Measurements from ENCODE around the gene TTLL5.

TTLL5 gene

DNA sequence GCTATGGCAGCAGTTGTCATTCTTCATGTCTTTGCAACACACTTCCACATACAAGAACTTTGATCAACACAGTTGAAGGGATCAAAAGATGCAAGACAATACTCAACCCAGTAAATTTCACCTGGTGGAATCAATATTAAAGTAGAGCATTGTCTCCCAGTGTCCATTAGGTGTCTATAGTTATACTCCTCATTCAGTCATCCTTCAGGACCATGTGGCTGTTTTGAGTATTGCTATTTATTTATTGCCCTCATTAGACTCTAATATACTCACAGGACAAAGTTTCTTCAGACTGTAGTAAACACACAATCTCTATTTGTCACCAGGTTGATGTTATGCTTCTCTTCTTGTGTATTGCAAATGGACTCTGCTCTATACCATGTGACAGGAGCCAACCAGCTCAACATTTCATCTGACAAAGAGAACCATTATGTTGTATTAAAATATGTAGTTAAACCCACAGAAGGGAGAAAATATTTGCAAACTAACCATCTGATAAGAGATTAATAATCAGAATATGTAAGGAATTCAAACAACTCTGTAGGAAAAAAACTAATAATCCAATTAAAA, 174.2 kb downstream of the TTLL5 start:
- no peak overlapping the region for H4K91ac ChIP-seq (ENCODE audit: low read depth, low read length, poor library complexity)
- H3K4me1 ChIP-seq (ENCODE audit: control insufficient read depth in 2 of 2, insufficient read depth in 1 of 2, low read depth in 1 of 2, low read length in 2 of 2), result no peaks in the 10 kb centered on the region
- H3K27me3 ChIP-seq (ENCODE audit: control insufficient read depth in 3 of 3, insufficient read depth in 3 of 3, low read depth in 1 of 3, low read length in 3 of 3), result no peaks in the 10 kb centered on the region
- H3K4me3 ChIP-seq (ENCODE audit: low read length in 2 of 2), result no peak overlapping the region
- H2AFZ ChIP-seq (ENCODE audit: low read length), result no peak overlapping the region
- no peak overlapping the region for H3K4me2 ChIP-seq (ENCODE audit: insufficient read depth, low read length, poor library complexity, severe bottlenecking)
- H3K9ac ChIP-seq (ENCODE audit: low read depth, low read length, poor library complexity), result no peak overlapping the region
- H3K9me3 ChIP-seq (replicated peaks in 1 of 2; ENCODE audit: control insufficient read depth in 2 of 2, insufficient read depth in 1 of 2, low read depth in 1 of 2, low read length in 2 of 2), result no peaks in the 10 kb centered on the region
- H2AK5ac ChIP-seq (ENCODE audit: low read depth, low read length), result no peak overlapping the region
- H3K79me1 ChIP-seq (ENCODE audit: low read depth, low read length), result no peaks in the 10 kb centered on the region
- no peak overlapping the region for H3K18ac ChIP-seq (ENCODE audit: low read length)
- no peak overlapping the region for H3K4ac ChIP-seq (ENCODE audit: low read length)
- H2BK120ac ChIP-seq (ENCODE audit: low read depth, low read length), result no peak overlapping the region
- no peak overlapping the region for H2BK5ac ChIP-seq (ENCODE audit: low read length)
- no peak for DNase-seq (ENCODE audit: low spot score)
- H2BK15ac ChIP-seq (ENCODE audit: low read length), result no peak overlapping the region
- H3K36me3 ChIP-seq (replicated peaks in 1 of 2; ENCODE audit: control insufficient read depth in 2 of 2, insufficient read depth in 2 of 2, low read length in 2 of 2), result peaks cover 2 to 51% of the 10 kb centered on the region in 2 donors
- no peak overlapping the region for H3K23ac ChIP-seq (ENCODE audit: low read depth, low read length, poor library complexity)
- no peak overlapping the region for H3K14ac ChIP-seq (ENCODE audit: low read length)
- no peak overlapping the region for H4K8ac ChIP-seq (ENCODE audit: low read depth, low read length)
- H2BK12ac ChIP-seq (ENCODE audit: low read length), result no peak overlapping the region
- no peak overlapping the region for H3K27ac ChIP-seq (replicated peaks; ENCODE audit: low read length)

GRCh38 chr14:75835737-75836136, 174.7 kb downstream of the TTLL5 start:
- Histone ChIP-seq H3K27me3 (ENCODE audit: control insufficient read depth in 3 of 3, insufficient read depth in 3 of 3, low read depth in 1 of 3, low read length in 3 of 3) (no peaks in the 10 kb centered on the region), H3K23ac (ENCODE audit: low read depth, low read length, poor library complexity) (no peak overlapping the region)
- no CpG with 5 or more reads among the region's 1 CpG for WGBS, 2 donors (ENCODE audit: extremely low coverage in 2 of 2, insufficient read length in 2 of 2, insufficient replicate concordance in 1 of 2)

GRCh38 chr14:75837151-75837787, 176.2 kb downstream of the TTLL5 start:
- no peak overlapping the region for H3K23ac ChIP-seq (ENCODE audit: low read depth, low read length, poor library complexity)
- H3K9ac ChIP-seq (ENCODE audit: low read depth, low read length, poor library complexity), result no peak overlapping the region
- H2BK5ac ChIP-seq (ENCODE audit: low read length), result no peak overlapping the region
- H3K36me3 ChIP-seq (replicated peaks in 1 of 2; ENCODE audit: control insufficient read depth in 2 of 2, insufficient read depth in 2 of 2, low read length in 2 of 2), result peaks cover 2 to 48% of the 10 kb centered on the region in 2 donors
- H3K79me1 ChIP-seq (ENCODE audit: low read depth, low read length), result no peaks in the 10 kb centered on the region
- H2BK120ac ChIP-seq (ENCODE audit: low read depth, low read length), result no peak overlapping the region
- H3K27ac ChIP-seq (replicated peaks; ENCODE audit: low read length), result no peak overlapping the region
- H2BK12ac ChIP-seq (ENCODE audit: low read length), result no peak overlapping the region
- H2BK15ac ChIP-seq (ENCODE audit: low read length), result no peak overlapping the region
- H3K18ac ChIP-seq (ENCODE audit: low read length), result no peak overlapping the region
- H4K91ac ChIP-seq (ENCODE audit: low read depth, low read length, poor library complexity), result no peak overlapping the region
- no CpG with 5 or more reads among the region's 3 CpGs for WGBS, 2 donors (ENCODE audit: extremely low coverage in 2 of 2, insufficient read length in 2 of 2, insufficient replicate concordance in 1 of 2)
- H3K9me3 ChIP-seq (replicated peaks in 1 of 2; ENCODE audit: control insufficient read depth in 2 of 2, insufficient read depth in 1 of 2, low read depth in 1 of 2, low read length in 2 of 2), result no peaks in the 10 kb centered on the region
- no peak overlapping the region for H3K4ac ChIP-seq (ENCODE audit: low read length)
- H2AFZ ChIP-seq (ENCODE audit: low read length), result no peak overlapping the region
- no peak overlapping the region for H3K4me2 ChIP-seq (ENCODE audit: insufficient read depth, low read length, poor library complexity, severe bottlenecking)
- H3K27me3 ChIP-seq (ENCODE audit: control insufficient read depth in 3 of 3, insufficient read depth in 3 of 3, low read depth in 1 of 3, low read length in 3 of 3), result no peaks in the 10 kb centered on the region
- H2AK5ac ChIP-seq (ENCODE audit: low read depth, low read length), result no peak overlapping the region
- no peak overlapping the region for H3K14ac ChIP-seq (ENCODE audit: low read length)
- no peak overlapping the region for H3K4me3 ChIP-seq (ENCODE audit: low read length in 2 of 2)
- H3K4me1 ChIP-seq (ENCODE audit: control insufficient read depth in 2 of 2, insufficient read depth in 1 of 2, low read depth in 1 of 2, low read length in 2 of 2), result no peaks in the 10 kb centered on the region
- no peak overlapping the region for H4K8ac ChIP-seq (ENCODE audit: low read depth, low read length)
- no peak for DNase-seq (ENCODE audit: low spot score)

More at GRCh38 chr14:75835737-75836136, 174.7 kb downstream of the TTLL5 start:
- Histone ChIP-seq H2BK15ac (ENCODE audit: low read length) (no peak overlapping the region), H2AFZ (ENCODE audit: low read length) (no peak overlapping the region), H3K4me2 (ENCODE audit: insufficient read depth, low read length, poor library complexity, severe bottlenecking) (no peak overlapping the region), H2BK120ac (ENCODE audit: low read depth, low read length) (no peak overlapping the region), H2AK5ac (ENCODE audit: low read depth, low read length) (no peak overlapping the region), H3K9me3 (replicated peaks in 1 of 2; ENCODE audit: control insufficient read depth in 2 of 2, insufficient read depth in 1 of 2, low read depth in 1 of 2, low read length in 2 of 2) (no peaks in the 10 kb centered on the region), H3K4ac (ENCODE audit: low read length) (no peak overlapping the region), H4K8ac (ENCODE audit: low read depth, low read length) (no peak overlapping the region), H2BK5ac (ENCODE audit: low read length) (no peak overlapping the region), H3K79me1 (ENCODE audit: low read depth, low read length) (no peaks in the 10 kb centered on the region), H4K91ac (ENCODE audit: low read depth, low read length, poor library complexity) (no peak overlapping the region), H3K18ac (ENCODE audit: low read length) (no peak overlapping the region), H2BK12ac (ENCODE audit: low read length) (no peak overlapping the region), H3K4me3 (ENCODE audit: low read length in 2 of 2) (no peak overlapping the region), H3K4me1 (ENCODE audit: control insufficient read depth in 2 of 2, insufficient read depth in 1 of 2, low read depth in 1 of 2, low read length in 2 of 2) (no peaks in the 10 kb centered on the region), H3K36me3 (replicated peaks in 1 of 2; ENCODE audit: control insufficient read depth in 2 of 2, insufficient read depth in 2 of 2, low read length in 2 of 2) (peaks cover 2 to 51% of the 10 kb centered on the region in 2 donors), H3K27ac (replicated peaks; ENCODE audit: low read length) (no peak overlapping the region), H3K9ac (ENCODE audit: low read depth, low read length, poor library complexity) (no peak overlapping the region), H3K14ac (ENCODE audit: low read length) (no peak overlapping the region)
- DNase-seq (ENCODE audit: low spot score), result no peak

DNA sequence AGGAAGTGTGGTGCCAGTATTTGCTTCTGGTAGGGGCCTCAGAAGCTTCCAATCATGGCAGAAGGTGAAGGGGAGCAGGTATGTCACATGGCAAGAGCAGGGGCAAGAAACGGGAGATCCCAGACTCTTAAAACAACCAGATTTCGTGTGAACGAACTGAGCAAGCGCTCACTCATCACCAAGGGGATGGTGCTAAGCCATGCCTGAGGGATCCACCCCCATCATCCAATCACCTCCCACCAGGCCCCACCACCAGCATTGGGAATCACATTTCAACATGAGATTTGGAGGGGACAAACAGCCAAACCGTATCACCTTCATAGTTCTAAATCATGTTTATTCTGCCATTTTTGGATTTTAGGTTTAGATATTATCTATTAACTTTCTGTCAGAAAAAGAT, 179.9 kb downstream of the TTLL5 start:
- Histone ChIP-seq H2BK12ac (ENCODE audit: low read length) (no peak overlapping the region), H3K9me3 (replicated peaks in 1 of 2; ENCODE audit: control insufficient read depth in 2 of 2, insufficient read depth in 1 of 2, low read depth in 1 of 2, low read length in 2 of 2) (no peaks in the 10 kb centered on the region), H2BK5ac (ENCODE audit: low read length) (no peak overlapping the region), H2AFZ (ENCODE audit: low read length) (no peak overlapping the region), H2AK5ac (ENCODE audit: low read depth, low read length) (no peak overlapping the region), H3K79me1 (ENCODE audit: low read depth, low read length) (no peaks in the 10 kb centered on the region), H3K27ac (replicated peaks; ENCODE audit: low read length) (no peak overlapping the region), H2BK120ac (ENCODE audit: low read depth, low read length) (no peak overlapping the region), H4K91ac (ENCODE audit: low read depth, low read length, poor library complexity) (no peak overlapping the region), H2BK15ac (ENCODE audit: low read length) (no peak overlapping the region), H4K8ac (ENCODE audit: low read depth, low read length) (no peak overlapping the region), H3K23ac (ENCODE audit: low read depth, low read length, poor library complexity) (no peak overlapping the region), H3K36me3 (replicated peaks in 1 of 2; ENCODE audit: control insufficient read depth in 2 of 2, insufficient read depth in 2 of 2, low read length in 2 of 2) (peaks cover 2 to 22% of the 10 kb centered on the region in 2 donors), H3K27me3 (ENCODE audit: control insufficient read depth in 3 of 3, insufficient read depth in 3 of 3, low read depth in 1 of 3, low read length in 3 of 3) (no peaks in the 10 kb centered on the region), H3K4ac (ENCODE audit: low read length) (no peak overlapping the region), H3K18ac (ENCODE audit: low read length) (no peak overlapping the region), H3K4me1 (ENCODE audit: control insufficient read depth in 2 of 2, insufficient read depth in 1 of 2, low read depth in 1 of 2, low read length in 2 of 2) (no peaks in the 10 kb centered on the region), H3K14ac (ENCODE audit: low read length) (no peak overlapping the region), H3K4me3 (ENCODE audit: low read length in 2 of 2) (no peak overlapping the region), H3K9ac (ENCODE audit: low read depth, low read length, poor library complexity) (no peak overlapping the region), H3K4me2 (ENCODE audit: insufficient read depth, low read length, poor library complexity, severe bottlenecking) (no peak overlapping the region)
- DNase-seq (ENCODE audit: low spot score), result no peak
- no CpG with 5 or more reads among the region's 5 CpGs for WGBS, 2 donors (ENCODE audit: extremely low coverage in 2 of 2, insufficient read length in 2 of 2, insufficient replicate concordance in 1 of 2)

All from neuronal stem cell (in vitro differentiated cells).